22Rv1 (cell line): Measurements from ENCODE around the gene ISM1.

Experiments used
- H3K27ac ChIP-seq: fragments of 450-650 bp; 2 replicates; pipeline ENCODE4 v1.5.1; 2017
- ZFX ChIP-seq: fragments of 450-650 bp; IDR thresholded peaks from 2 replicates; pipeline ENCODE4 v1.6.1; 2017; ENCODE audit warnings: antibody characterized with exemption, borderline replicate concordance
- TF ChIP-seq, protein P1 (sequence below): fragments of 450-650 bp; IDR thresholded peaks from 2 replicates; pipeline ENCODE4 v1.5.1; 2017; ENCODE audit warnings: mild to moderate bottlenecking

The ISM1 gene

DNA sequence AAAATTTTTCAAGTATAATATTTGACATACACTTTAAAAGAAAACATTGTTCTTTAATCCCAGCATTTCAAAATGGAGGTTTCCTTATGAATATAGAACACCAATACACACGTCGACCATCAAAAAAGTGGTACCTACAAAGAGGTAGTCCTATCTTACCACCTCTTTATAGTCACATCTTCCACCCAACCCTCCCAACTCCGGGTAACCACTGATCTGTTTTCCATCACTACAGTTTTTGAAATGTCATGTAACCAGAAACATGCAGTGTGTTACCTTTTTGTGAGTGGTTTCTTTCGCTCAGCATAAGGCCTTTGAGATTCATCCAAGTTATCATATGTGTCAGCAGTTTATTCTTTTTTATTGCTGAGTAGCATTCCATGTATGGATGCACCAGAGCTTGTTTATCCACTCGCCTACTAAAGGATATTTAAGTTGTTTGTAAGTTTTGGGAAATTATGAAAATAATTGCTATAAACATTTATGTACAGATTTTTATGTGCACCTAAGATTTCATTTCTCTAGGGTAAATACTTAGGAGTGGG lies 104.8 kb downstream of the ISM1 start:
- H3K27ac ChIP-seq = no peak overlapping the region
- TF ChIP-seq, protein P1, sequence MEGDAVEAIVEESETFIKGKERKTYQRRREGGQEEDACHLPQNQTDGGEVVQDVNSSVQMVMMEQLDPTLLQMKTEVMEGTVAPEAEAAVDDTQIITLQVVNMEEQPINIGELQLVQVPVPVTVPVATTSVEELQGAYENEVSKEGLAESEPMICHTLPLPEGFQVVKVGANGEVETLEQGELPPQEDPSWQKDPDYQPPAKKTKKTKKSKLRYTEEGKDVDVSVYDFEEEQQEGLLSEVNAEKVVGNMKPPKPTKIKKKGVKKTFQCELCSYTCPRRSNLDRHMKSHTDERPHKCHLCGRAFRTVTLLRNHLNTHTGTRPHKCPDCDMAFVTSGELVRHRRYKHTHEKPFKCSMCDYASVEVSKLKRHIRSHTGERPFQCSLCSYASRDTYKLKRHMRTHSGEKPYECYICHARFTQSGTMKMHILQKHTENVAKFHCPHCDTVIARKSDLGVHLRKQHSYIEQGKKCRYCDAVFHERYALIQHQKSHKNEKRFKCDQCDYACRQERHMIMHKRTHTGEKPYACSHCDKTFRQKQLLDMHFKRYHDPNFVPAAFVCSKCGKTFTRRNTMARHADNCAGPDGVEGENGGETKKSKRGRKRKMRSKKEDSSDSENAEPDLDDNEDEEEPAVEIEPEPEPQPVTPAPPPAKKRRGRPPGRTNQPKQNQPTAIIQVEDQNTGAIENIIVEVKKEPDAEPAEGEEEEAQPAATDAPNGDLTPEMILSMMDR = no peak
- TF ChIP-seq ZFX = no peak

GRCh38 chr20:13331536-13331935 lies 110.5 kb downstream of the ISM1 start:
- no peak overlapping the region for H3K27ac ChIP-seq
- no peak for TF ChIP-seq ZFX
- TF ChIP-seq, protein P1 = no peak

DNA sequence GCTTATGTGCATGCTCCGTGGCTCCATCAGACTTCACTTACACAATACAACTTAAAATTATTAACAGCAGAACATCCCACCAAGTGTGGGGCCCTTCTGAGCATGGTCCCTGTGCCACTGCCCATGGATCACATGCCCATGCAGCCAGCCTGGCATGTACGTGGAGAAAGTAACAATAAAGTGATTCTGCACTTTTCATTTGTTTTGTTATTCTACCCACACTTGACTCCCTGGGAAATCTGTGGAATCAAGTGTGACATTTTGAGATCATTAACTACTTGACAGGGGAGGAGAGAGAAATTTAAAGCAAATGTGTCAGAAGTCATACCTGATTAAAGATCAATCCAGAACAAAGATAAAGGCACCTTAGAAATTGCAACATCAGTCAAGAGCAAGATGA lies 112.0 kb downstream of the ISM1 start:
- H3K27ac ChIP-seq = no peak overlapping the region
- TF ChIP-seq ZFX = no peak
- TF ChIP-seq, protein P1 = no peak

- no peak for TF ChIP-seq ZFX
- TF ChIP-seq, protein P1 = no peak
- H3K27ac ChIP-seq = no peak overlapping the region
These were observed 112.7 kb downstream of the ISM1 start for GRCh38 chr20:13333793-13334192.

GRCh38 chr20:13336308-13337089 lies 115.4 kb downstream of the ISM1 start:
- TF ChIP-seq, protein P1 = no peak
- TF ChIP-seq ZFX = no peak
- no peak overlapping the region for H3K27ac ChIP-seq

DNA sequence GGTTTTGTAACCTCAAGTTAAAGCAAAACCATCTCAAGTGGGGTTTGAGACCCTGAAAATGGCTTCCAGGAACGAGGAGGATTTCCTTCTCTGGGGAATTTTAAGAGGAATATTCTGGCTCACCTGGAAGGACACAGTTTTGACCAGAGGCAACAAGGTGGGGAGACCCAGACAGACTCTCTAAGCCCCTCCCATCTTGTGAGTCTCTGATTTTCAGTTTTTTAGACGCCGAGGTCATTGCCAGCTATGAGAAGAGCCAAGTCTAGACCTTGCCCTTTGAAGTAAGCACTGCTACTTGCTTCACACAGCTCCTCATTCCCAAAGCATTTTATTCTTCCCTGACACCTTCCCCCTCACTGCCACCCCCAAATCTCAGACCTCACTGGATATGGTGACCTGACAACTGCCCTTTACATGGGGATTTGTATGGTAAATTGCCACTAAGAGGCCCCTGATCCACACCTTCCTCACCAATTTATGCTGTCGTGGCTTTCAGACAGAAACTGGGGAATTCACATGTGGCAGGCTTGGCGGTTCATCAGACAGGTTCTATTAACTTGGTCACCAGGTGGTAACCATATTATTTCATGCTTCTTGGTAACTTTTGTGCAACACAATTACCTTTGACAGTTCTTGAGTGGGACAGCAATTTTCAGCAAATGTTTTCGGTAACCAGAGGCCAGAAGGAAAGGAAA lies 116.2 kb downstream of the ISM1 start:
- no peak overlapping the region for H3K27ac ChIP-seq
- TF ChIP-seq, protein P1 = no peak
- TF ChIP-seq ZFX = no peak
